GM23338 (cell line): Measurements from ENCODE around the gene PDE5A. TPM values are rescaled to one million over a fixed set of nuclear protein-coding genes. Genes with fewer than 3 reads are reported as not detected.

Experiments
- ATAC-seq: fragments of 200-7000 bp; cut with Tn5 transposase; 3 replicates; pipeline ENCODE4 v1.9.1; 2020
- DNase-seq: peaks from one replicate; pipeline ENCODE4 v3.0.0-alpha.2; 2015; ENCODE audit warnings: low spot score
- H2AFZ ChIP-seq: fragments of 200-600 bp; sonication (generic); 2 replicates; pipeline ENCODE4 v1.8.0; 2016; ENCODE audit warnings: antibody characterized with exemption, mild to moderate bottlenecking, moderate library complexity
- H3F3A ChIP-seq: fragments of 200-600 bp; sonication (generic); replicated peaks from 2 replicates; pipeline ENCODE4 v1.8.0; 2017; ENCODE audit warnings: antibody characterized with exemption, mixed run types, low read depth
- H3K27ac ChIP-seq: fragments of 200-600 bp; sonication (generic); 2 replicates; pipeline ENCODE4 v1.6.1; 2016; ENCODE audit warnings: low read depth
- H3K27me3 ChIP-seq: fragments of 200-600 bp; sonication (generic); 2 replicates; pipeline ENCODE4 v1.8.0; 2016; ENCODE audit warnings: mild to moderate bottlenecking, mixed run types, moderate library complexity; ENCODE audit not compliant: insufficient read depth
- H3K36me3 ChIP-seq: fragments of 200-600 bp; sonication (generic); 2 replicates; pipeline ENCODE4 v1.8.0; 2016; ENCODE audit warnings: mild to moderate bottlenecking; ENCODE audit not compliant: insufficient read depth
- H3K4me1 ChIP-seq: fragments of 200-600 bp; sonication (generic); 2 replicates; pipeline ENCODE4 v1.8.0; 2016; ENCODE audit warnings: mild to moderate bottlenecking, moderate library complexity; ENCODE audit not compliant: insufficient read depth
- H3K4me2 ChIP-seq: fragments of 200-600 bp; sonication (generic); 2 replicates; pipeline ENCODE4 v1.7.1; 2017; ENCODE audit warnings: mixed run types
- H3K4me3 ChIP-seq: fragments of 200-600 bp; sonication (generic); 2 replicates; pipeline ENCODE4 v1.6.1; 2016; ENCODE audit warnings: mixed run types
- H3K79me2 ChIP-seq: fragments of 200-600 bp; sonication (generic); replicated peaks from 2 replicates; pipeline ENCODE4 v1.8.0; 2017; ENCODE audit warnings: mild to moderate bottlenecking; ENCODE audit not compliant: insufficient read depth
- H3K9me2 ChIP-seq: fragments of 200-600 bp; sonication (generic); 2 replicates; pipeline ENCODE4 v1.8.0; 2017; ENCODE audit not compliant: insufficient read depth
- H4K20me1 ChIP-seq: fragments of 200-600 bp; sonication (generic); replicated peaks from 2 replicates; pipeline ENCODE4 v1.8.0; 2017; ENCODE audit warnings: mild to moderate bottlenecking; ENCODE audit not compliant: insufficient read depth
- H3K27ac Mint-ChIP-seq: 2 replicates; pipeline ENCODE4 v1.8.0; 2020; ENCODE audit warnings: inconsistent platforms, mild to moderate bottlenecking, moderate library complexity, mixed read lengths
- H3K27me3 Mint-ChIP-seq: 3 replicates; pipeline ENCODE4 v1.8.0; 2022; ENCODE audit warnings: low read depth, mild to moderate bottlenecking, moderate library complexity, mixed read lengths, inconsistent platforms; ENCODE audit not compliant: insufficient read depth, poor library complexity
- H3K36me3 Mint-ChIP-seq: 3 replicates; pipeline ENCODE4 v1.8.0; 2021; ENCODE audit warnings: low read depth, mild to moderate bottlenecking, inconsistent platforms, moderate library complexity, mixed read lengths
- H3K4me1 Mint-ChIP-seq: 3 replicates; pipeline ENCODE4 v1.8.0; 2020; ENCODE audit warnings: mild to moderate bottlenecking, inconsistent platforms, mixed read lengths
- H3K4me3 Mint-ChIP-seq: 3 replicates; pipeline ENCODE4 v1.8.0; 2021; ENCODE audit warnings: moderate library complexity, mild to moderate bottlenecking, inconsistent platforms, mixed read lengths
- H3K9me3 Mint-ChIP-seq: 3 replicates; pipeline ENCODE4 v1.8.0; 2020; ENCODE audit warnings: moderate library complexity, mild to moderate bottlenecking, inconsistent platforms, mixed read lengths
- CREB1 ChIP-seq: fragments of 250-450 bp; sonication (Bioruptor Pico); IDR thresholded peaks from 2 replicates; pipeline ENCODE4 v1.5.0; 2020; ENCODE audit warnings: low read depth, mild to moderate bottlenecking, moderate library complexity
- EZH2 ChIP-seq: fragments of 200-600 bp; sonication (generic); IDR thresholded peaks from one replicate; pipeline ENCODE4 v1.8.0; 2017; ENCODE audit warnings: antibody characterized with exemption, mild to moderate bottlenecking, low read depth; ENCODE audit not compliant: unreplicated experiment
- EZH2phosphoT487 ChIP-seq: fragments of 200-600 bp; sonication (generic); IDR thresholded peaks from one replicate; pipeline ENCODE4 v1.8.1; 2018; ENCODE audit warnings: antibody characterized with exemption; ENCODE audit not compliant: unreplicated experiment
- JUNB ChIP-seq: IDR thresholded peaks from one replicate; pipeline ENCODE4 v1.6.1; 2016; ENCODE audit warnings: antibody characterized with exemption; ENCODE audit not compliant: unreplicated experiment
- NANOG ChIP-seq: IDR thresholded peaks from 2 replicates; pipeline ENCODE4 v1.6.1; 2016; ENCODE audit warnings: antibody characterized with exemption, borderline replicate concordance
- POLR2AphosphoS5 ChIP-seq: IDR thresholded peaks from 2 replicates; pipeline ENCODE4 v1.6.1; 2016; ENCODE audit warnings: antibody characterized with exemption, low read depth
- STAT1 ChIP-seq: IDR thresholded peaks from one replicate; pipeline ENCODE4 v1.6.1; 2016; ENCODE audit warnings: antibody characterized with exemption; ENCODE audit not compliant: unreplicated experiment
- ZNF114 ChIP-seq: fragments of 250-450 bp; sonication (Bioruptor Pico); IDR thresholded peaks from 2 replicates; pipeline ENCODE4 v1.5.0; 2020; ENCODE audit warnings: mild to moderate bottlenecking, moderate library complexity
- ZNF331 ChIP-seq: fragments of 250-450 bp; sonication (Bioruptor Pico); IDR thresholded peaks from 2 replicates; pipeline ENCODE4 v1.5.0; 2020; ENCODE audit warnings: low read depth, mild to moderate bottlenecking, moderate library complexity
- polyA plus RNA-seq: library from polyadenylated mRNA; unstranded; fragments of >200 nt; fragmentation: Nextera tagmentation; extraction: Ambion mirVana; gene quantifications from 2 replicates; pipeline ENCODE4 v1.2.1, GENCODE V29; 2016
- total RNA-seq: library from RNA; depleted of rRNA; stranded (reverse); fragments of >200 nt; shearing (Covaris generic); gene quantifications from 2 replicates; pipeline ENCODE4 v1.2.3, GENCODE V29; 2014
- TF ChIP-seq, protein P1 (sequence below): IDR thresholded peaks from one replicate; pipeline ENCODE4 v1.6.1; 2018; ENCODE audit warnings: antibody characterized with exemption; ENCODE audit not compliant: unreplicated experiment
- TF ChIP-seq, protein P2 (sequence below): IDR thresholded peaks from 2 replicates; pipeline ENCODE4 v1.6.1; 2016; ENCODE audit warnings: antibody characterized with exemption
- TF ChIP-seq, protein P3 (sequence below), 2 experiments: fragments of 200-600 bp in 1 of 2; sonication (generic) in 1 of 2; conservative IDR thresholded peaks; 2 replicates each; pipeline versions ENCODE4 v1.5.1 to v1.6.1; 2016 to 2017; ENCODE audit warnings: antibody characterized with exemption in 2 of 2, low read depth in 2 of 2, mild to moderate bottlenecking in 2 of 2, moderate library complexity in 1 of 2
- TF ChIP-seq, protein P4 (sequence below): fragments of 250-450 bp; sonication (Bioruptor Pico); IDR thresholded peaks from 2 replicates; pipeline ENCODE4 v1.5.0; 2020; ENCODE audit warnings: mild to moderate bottlenecking, moderate library complexity

The PDE5A gene
- total and polyA plus RNA-seq, 2 experiments from 2014 or later: 15.0 to 22.6 TPM

DNA sequence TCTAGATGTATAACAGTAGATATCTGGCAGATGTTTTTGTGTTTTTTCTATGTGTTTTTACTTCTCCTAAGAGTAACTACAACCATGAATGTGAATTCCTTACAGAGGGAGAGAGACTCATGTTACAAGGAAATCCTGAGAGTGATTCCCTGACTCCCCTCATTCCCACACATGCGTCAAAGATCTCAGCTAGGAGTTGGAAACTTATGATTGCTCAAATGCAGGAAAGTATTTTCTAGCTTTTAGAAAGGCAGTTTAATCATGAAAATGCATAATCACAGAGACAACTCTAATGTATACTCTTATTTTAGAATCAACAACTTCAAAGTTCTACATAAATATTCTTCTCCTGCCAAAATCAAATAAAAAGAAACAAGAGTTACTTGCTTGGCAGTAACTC is 121.8 kb downstream of the PDE5A start:
- Histone ChIP-seq H3K4me1 (no peaks in the 10 kb centered on the region), H3K9me2 (no peaks in the 10 kb centered on the region), H2AFZ (no peak overlapping the region), H3K27ac (no peak overlapping the region), H3F3A (no peaks in the 10 kb centered on the region), H3K4me3 (no peak overlapping the region), H3K36me3 (peaks cover 14% of the 10 kb centered on the region; the same call in 1 of the 2 replicates), H3K79me2 (no peaks in the 10 kb centered on the region), H4K20me1 (no peaks in the 10 kb centered on the region), H3K4me2 (no peak overlapping the region), H3K27me3 (no peaks in the 10 kb centered on the region)
- TF ChIP-seq POLR2AphosphoS5: no peak
- TF ChIP-seq JUNB: no peak
- no peak for TF ChIP-seq ZNF331 (CRISPR knock-in tag)
- TF ChIP-seq, protein P1, sequence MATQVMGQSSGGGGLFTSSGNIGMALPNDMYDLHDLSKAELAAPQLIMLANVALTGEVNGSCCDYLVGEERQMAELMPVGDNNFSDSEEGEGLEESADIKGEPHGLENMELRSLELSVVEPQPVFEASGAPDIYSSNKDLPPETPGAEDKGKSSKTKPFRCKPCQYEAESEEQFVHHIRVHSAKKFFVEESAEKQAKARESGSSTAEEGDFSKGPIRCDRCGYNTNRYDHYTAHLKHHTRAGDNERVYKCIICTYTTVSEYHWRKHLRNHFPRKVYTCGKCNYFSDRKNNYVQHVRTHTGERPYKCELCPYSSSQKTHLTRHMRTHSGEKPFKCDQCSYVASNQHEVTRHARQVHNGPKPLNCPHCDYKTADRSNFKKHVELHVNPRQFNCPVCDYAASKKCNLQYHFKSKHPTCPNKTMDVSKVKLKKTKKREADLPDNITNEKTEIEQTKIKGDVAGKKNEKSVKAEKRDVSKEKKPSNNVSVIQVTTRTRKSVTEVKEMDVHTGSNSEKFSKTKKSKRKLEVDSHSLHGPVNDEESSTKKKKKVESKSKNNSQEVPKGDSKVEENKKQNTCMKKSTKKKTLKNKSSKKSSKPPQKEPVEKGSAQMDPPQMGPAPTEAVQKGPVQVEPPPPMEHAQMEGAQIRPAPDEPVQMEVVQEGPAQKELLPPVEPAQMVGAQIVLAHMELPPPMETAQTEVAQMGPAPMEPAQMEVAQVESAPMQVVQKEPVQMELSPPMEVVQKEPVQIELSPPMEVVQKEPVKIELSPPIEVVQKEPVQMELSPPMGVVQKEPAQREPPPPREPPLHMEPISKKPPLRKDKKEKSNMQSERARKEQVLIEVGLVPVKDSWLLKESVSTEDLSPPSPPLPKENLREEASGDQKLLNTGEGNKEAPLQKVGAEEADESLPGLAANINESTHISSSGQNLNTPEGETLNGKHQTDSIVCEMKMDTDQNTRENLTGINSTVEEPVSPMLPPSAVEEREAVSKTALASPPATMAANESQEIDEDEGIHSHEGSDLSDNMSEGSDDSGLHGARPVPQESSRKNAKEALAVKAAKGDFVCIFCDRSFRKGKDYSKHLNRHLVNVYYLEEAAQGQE: no peak
- TF ChIP-seq STAT1: no peak
- no peak for TF ChIP-seq EZH2
- no peak for TF ChIP-seq NANOG
- TF ChIP-seq, protein P2, sequence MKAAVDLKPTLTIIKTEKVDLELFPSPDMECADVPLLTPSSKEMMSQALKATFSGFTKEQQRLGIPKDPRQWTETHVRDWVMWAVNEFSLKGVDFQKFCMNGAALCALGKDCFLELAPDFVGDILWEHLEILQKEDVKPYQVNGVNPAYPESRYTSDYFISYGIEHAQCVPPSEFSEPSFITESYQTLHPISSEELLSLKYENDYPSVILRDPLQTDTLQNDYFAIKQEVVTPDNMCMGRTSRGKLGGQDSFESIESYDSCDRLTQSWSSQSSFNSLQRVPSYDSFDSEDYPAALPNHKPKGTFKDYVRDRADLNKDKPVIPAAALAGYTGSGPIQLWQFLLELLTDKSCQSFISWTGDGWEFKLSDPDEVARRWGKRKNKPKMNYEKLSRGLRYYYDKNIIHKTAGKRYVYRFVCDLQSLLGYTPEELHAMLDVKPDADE: no peak
- TF ChIP-seq, protein P3, sequence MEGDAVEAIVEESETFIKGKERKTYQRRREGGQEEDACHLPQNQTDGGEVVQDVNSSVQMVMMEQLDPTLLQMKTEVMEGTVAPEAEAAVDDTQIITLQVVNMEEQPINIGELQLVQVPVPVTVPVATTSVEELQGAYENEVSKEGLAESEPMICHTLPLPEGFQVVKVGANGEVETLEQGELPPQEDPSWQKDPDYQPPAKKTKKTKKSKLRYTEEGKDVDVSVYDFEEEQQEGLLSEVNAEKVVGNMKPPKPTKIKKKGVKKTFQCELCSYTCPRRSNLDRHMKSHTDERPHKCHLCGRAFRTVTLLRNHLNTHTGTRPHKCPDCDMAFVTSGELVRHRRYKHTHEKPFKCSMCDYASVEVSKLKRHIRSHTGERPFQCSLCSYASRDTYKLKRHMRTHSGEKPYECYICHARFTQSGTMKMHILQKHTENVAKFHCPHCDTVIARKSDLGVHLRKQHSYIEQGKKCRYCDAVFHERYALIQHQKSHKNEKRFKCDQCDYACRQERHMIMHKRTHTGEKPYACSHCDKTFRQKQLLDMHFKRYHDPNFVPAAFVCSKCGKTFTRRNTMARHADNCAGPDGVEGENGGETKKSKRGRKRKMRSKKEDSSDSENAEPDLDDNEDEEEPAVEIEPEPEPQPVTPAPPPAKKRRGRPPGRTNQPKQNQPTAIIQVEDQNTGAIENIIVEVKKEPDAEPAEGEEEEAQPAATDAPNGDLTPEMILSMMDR (conservative IDR thresholded peaks at IDR 0.05; ENCODE audit: low read depth in 2 of 2): no peak
- TF ChIP-seq ZNF114: no peak
- TF ChIP-seq, protein P4, sequence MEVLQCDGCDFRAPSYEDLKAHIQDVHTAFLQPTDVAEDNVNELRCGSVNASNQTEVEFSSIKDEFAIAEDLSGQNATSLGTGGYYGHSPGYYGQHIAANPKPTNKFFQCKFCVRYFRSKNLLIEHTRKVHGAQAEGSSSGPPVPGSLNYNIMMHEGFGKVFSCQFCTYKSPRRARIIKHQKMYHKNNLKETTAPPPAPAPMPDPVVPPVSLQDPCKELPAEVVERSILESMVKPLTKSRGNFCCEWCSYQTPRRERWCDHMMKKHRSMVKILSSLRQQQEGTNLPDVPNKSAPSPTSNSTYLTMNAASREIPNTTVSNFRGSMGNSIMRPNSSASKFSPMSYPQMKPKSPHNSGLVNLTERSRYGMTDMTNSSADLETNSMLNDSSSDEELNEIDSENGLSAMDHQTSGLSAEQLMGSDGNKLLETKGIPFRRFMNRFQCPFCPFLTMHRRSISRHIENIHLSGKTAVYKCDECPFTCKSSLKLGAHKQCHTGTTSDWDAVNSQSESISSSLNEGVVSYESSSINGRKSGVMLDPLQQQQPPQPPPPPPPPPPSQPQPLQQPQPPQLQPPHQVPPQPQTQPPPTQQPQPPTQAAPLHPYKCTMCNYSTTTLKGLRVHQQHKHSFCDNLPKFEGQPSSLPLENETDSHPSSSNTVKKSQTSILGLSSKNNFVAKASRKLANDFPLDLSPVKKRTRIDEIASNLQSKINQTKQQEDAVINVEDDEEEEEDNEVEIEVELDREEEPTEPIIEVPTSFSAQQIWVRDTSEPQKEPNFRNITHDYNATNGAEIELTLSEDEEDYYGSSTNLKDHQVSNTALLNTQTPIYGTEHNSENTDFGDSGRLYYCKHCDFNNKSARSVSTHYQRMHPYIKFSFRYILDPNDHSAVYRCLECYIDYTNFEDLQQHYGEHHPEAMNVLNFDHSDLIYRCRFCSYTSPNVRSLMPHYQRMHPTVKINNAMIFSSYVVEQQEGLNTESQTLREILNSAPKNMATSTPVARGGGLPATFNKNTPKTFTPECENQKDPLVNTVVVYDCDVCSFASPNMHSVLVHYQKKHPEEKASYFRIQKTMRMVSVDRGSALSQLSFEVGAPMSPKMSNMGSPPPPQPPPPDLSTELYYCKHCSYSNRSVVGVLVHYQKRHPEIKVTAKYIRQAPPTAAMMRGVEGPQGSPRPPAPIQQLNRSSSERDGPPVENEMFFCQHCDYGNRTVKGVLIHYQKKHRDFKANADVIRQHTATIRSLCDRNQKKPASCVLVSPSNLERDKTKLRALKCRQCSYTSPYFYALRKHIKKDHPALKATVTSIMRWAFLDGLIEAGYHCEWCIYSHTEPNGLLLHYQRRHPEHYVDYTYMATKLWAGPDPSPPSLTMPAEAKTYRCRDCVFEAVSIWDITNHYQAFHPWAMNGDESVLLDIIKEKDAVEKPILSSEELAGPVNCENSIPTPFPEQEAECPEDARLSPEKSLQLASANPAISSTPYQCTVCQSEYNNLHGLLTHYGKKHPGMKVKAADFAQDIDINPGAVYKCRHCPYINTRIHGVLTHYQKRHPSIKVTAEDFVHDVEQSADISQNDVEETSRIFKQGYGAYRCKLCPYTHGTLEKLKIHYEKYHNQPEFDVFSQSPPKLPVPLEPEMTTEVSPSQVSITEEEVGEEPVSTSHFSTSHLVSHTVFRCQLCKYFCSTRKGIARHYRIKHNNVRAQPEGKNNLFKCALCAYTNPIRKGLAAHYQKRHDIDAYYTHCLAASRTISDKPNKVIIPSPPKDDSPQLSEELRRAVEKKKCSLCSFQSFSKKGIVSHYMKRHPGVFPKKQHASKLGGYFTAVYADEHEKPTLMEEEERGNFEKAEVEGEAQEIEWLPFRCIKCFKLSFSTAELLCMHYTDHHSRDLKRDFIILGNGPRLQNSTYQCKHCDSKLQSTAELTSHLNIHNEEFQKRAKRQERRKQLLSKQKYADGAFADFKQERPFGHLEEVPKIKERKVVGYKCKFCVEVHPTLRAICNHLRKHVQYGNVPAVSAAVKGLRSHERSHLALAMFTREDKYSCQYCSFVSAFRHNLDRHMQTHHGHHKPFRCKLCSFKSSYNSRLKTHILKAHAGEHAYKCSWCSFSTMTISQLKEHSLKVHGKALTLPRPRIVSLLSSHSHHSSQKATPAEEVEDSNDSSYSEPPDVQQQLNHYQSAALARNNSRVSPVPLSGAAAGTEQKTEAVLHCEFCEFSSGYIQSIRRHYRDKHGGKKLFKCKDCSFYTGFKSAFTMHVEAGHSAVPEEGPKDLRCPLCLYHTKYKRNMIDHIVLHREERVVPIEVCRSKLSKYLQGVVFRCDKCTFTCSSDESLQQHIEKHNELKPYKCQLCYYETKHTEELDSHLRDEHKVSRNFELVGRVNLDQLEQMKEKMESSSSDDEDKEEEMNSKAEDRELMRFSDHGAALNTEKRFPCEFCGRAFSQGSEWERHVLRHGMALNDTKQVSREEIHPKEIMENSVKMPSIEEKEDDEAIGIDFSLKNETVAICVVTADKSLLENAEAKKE: no peak
- TF ChIP-seq CREB1 (CRISPR knock-in tag): no peak
- no peak for TF ChIP-seq EZH2phosphoT487
- H3K4me3 Mint-ChIP-seq: no peak overlapping the region
- DNase-seq (no peak), ATAC-seq (no peak)
- no peaks in the 10 kb centered on the region for H3K9me3 Mint-ChIP-seq
- no peaks in the 10 kb centered on the region for H3K4me1 Mint-ChIP-seq
- H3K27me3 Mint-ChIP-seq: no peaks in the 10 kb centered on the region
- no peak overlapping the region for H3K27ac Mint-ChIP-seq
- H3K36me3 Mint-ChIP-seq: peaks cover 18% of the 10 kb centered on the region; the same call in 2 of the 3 replicates
